Hematopoietic multipotent progenitor cell (in vitro differentiated cells): ENCODE data around the gene PDC. TPM values are rescaled to one million over a fixed set of nuclear protein-coding genes. Genes with fewer than 3 reads are reported as not detected.
"Not testable (repeated sequence)": the region's sequence is repeated elsewhere in the genome, so short reads cannot be mapped to it uniquely, and the experiment has no call there.

Source experiments
- DNase-seq, 3 donors: peaks; one replicate each; pipeline ENCODE4 v3.0.0-alpha.2; 2011 to 2015; ENCODE audit warnings: low read depth in 2 of 3, low spot score in 2 of 3
- total RNA-seq: library from RNA; depleted of rRNA; stranded (reverse); fragments of >200 nt; gene quantifications from one replicate; pipeline ENCODE4 v1.2.3, GENCODE V29; 2012

Gene PDC
- total RNA-seq, 1 donor, result not detected

DNA sequence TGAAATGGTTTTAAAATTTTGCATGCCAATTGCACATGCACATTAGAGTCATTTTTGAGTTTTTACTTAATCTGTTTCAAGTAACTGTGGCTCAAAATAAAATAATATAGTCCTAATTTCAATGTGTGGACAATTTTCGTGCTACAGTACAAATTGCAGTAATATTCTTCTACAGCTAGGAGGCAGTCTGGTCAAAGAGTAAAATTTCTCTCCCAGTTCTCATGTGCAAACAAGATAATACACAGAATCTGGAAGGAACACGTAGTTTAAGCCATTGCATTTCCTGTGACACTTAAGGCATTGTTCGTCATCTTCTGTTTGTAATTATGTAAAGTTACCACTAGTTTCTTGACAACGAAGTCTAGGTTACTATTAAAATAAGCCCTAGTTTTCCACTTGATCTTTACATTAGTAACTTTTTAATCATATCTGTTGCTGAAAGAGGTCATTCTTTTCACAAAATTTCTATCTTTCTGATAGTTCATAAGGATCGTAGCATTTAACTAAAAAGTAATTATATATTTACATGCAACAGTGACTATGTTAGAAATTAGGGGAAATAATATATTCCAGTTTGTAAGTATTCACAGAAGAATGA, 56.4 kb downstream of the PDC start:
- DNase-seq, result peak; percentile 2 to 91 (median 66)

DNA sequence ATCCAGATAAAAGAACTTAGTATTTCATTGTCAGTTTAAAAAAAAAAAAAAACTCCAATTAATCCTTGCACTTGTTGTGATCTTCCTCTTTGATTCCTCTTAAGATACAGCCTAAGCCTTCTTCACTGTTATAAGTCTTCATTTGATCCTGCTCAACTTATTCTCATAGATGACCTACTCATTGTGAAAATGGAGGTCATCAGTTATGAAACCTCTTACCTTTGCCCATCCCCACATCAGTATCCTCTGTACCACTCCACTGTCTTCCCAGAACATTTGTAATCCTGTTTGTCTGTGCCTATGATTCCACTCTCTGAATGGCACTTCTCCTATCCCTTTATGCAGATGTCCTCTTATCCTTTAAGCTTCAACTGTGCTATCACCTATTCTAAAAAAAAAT, 57.3 kb downstream of the PDC start:
- DNase-seq, result no peak

GRCh38 chr1:186401446-186401845, 59.5 kb downstream of the PDC start:
- DNase-seq, result not testable (repeated sequence)

Other genes with a start within 250 kb of the PDC start
- under 0.01 TPM for gene PRG4, start 164.8 kb downstream of the PDC start, total RNA-seq
- gene TPR, start 85.9 kb downstream of the PDC start, total RNA-seq, result 70.0 TPM
- gene ODR4, start 85.3 kb downstream of the PDC start, total RNA-seq, result 5.4 TPM
- gene PTGS2, start 219.3 kb upstream of the PDC start, total RNA-seq, result 32.3 TPM